GM19467 (cell line): ENCODE results near the gene RBFOX1.

Experiments
- ATAC-seq: cut with Tn5 transposase; IDR thresholded peaks from one replicate; pipeline ENCODE4 v1.9.1; 2021; ENCODE audit warnings: mild to moderate bottlenecking, moderate library complexity; ENCODE audit not compliant: unreplicated experiment

The RBFOX1 gene

GRCh38 chr16:7755347-7755882, 422.8 kb downstream of the RBFOX1 start:
- no peak for ATAC-seq
